Measurements from ENCODE around the gene PLEKHG2.

Gene PLEKHG2

GRCh38 chr19:39408392-39409207 lies 3.9 kb upstream of the PLEKHG2 start:
- Histone ChIP-seq H3K27ac (ENCODE audit: low read length) (peak overlapping the region; percentile 93), H4K20me1 (ENCODE audit: insufficient read depth, low read length) (peaks cover 18% of the 10 kb centered on the region), H3K36me3 (replicated peaks; ENCODE audit: low read depth, low read length) (peaks cover 22% of the 10 kb centered on the region), H3K4me1 (ENCODE audit: low read length) (peaks cover 42% of the 10 kb centered on the region), H3K27me3 (ENCODE audit: low read depth, low read length) (no peaks in the 10 kb centered on the region), H3K4me3 (ENCODE audit: low read length) (peak overlapping the region; percentile 88), H3K9me3 (ENCODE audit: insufficient read depth, low read length) (no peaks in the 10 kb centered on the region), H2AFZ (ENCODE audit: low read depth, low read length) (no peak overlapping the region), H3K9ac (ENCODE audit: low read length) (peak overlapping the region; percentile 97), H3K4me2 (ENCODE audit: low read length) (peak overlapping the region; percentile 96), H3K79me2 (ENCODE audit: low read length) (peaks cover 44% of the 10 kb centered on the region)
- TF ChIP-seq CTCF (IDR thresholded peaks at IDR 0.05; ENCODE audit: low read depth, low read length) (no peak), EZH2phosphoT487 (IDR thresholded peaks at IDR 0.05; ENCODE audit: low read depth) (no peak)

DNA sequence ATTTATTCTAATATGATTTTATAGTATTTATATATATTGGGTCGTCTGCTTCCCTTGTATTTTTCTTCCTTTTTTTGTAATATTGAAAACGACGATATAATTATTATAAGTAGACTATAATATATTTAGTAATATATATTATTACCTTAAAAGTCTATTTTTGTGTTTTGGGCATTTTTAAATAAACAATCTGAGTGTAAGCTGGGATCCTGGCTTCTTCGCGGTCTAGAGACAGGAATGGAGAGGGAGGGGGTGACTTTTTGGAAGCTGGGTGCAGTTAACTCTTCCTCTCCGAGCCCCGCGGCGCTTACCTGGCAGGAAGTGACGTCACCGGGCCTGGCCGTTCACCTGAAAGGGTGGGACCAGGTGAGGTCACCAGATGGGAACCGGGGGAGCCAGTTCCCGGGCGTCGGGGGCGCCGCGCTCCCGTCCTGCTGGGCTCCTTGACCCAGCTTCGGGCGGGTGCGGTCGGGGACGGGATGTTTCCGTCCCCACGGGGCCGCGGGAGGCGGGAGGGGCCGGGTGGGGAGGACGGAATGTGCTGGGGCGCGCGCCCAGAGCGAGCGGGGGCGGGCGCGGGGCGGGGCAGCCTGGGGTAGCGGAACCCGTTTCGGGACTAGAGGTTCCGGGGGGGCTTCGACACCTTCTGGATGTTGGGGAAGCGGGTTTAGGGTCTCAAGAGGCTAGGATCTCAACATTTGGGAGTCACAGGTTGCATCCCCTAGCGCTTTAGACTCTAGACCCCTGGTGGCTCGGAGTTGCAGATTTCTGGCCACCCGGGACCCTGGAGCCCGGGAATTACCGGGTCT lies 3.1 kb upstream of the PLEKHG2 start:
- H3K4me1 ChIP-seq (ENCODE audit: low read length) = peaks cover 43% of the 10 kb centered on the region
- H3K27me3 ChIP-seq (ENCODE audit: low read depth, low read length) = no peaks in the 10 kb centered on the region
- peak overlapping the region; percentile 88 for H3K4me3 ChIP-seq (ENCODE audit: low read length)
- H3K79me2 ChIP-seq (ENCODE audit: low read length) = peaks cover 52% of the 10 kb centered on the region
- peaks cover 22% of the 10 kb centered on the region for H4K20me1 ChIP-seq (ENCODE audit: insufficient read depth, low read length)
- peaks cover 25% of the 10 kb centered on the region for H3K36me3 ChIP-seq (replicated peaks; ENCODE audit: low read depth, low read length)
- no peak for TF ChIP-seq CTCF (IDR thresholded peaks at IDR 0.05; ENCODE audit: low read depth, low read length)
- TF ChIP-seq EZH2phosphoT487 (IDR thresholded peaks at IDR 0.05; ENCODE audit: low read depth) = no peak
- H3K27ac ChIP-seq (ENCODE audit: low read length) = peak overlapping the region; percentile 93
- H3K9ac ChIP-seq (ENCODE audit: low read length) = peak overlapping the region; percentile 97
- H2AFZ ChIP-seq (ENCODE audit: low read depth, low read length) = no peak overlapping the region
- no peaks in the 10 kb centered on the region for H3K9me3 ChIP-seq (ENCODE audit: insufficient read depth, low read length)
- peak overlapping the region; percentile 96 for H3K4me2 ChIP-seq (ENCODE audit: low read length)

GRCh38 chr19:39410017-39410830 lies 2.2 kb upstream of the PLEKHG2 start:
- H3K9me3 ChIP-seq (ENCODE audit: insufficient read depth, low read length) = no peaks in the 10 kb centered on the region
- H3K27ac ChIP-seq (ENCODE audit: low read length) = peak overlapping the region; percentile 93
- H3K79me2 ChIP-seq (ENCODE audit: low read length) = peaks cover 55% of the 10 kb centered on the region
- H3K9ac ChIP-seq (ENCODE audit: low read length) = peak overlapping the region; percentile 97
- H3K27me3 ChIP-seq (ENCODE audit: low read depth, low read length) = no peaks in the 10 kb centered on the region
- peak overlapping the region; percentile 88 for H3K4me3 ChIP-seq (ENCODE audit: low read length)
- no peak overlapping the region for H2AFZ ChIP-seq (ENCODE audit: low read depth, low read length)
- H3K4me1 ChIP-seq (ENCODE audit: low read length) = peaks cover 36% of the 10 kb centered on the region
- TF ChIP-seq CTCF (IDR thresholded peaks at IDR 0.05; ENCODE audit: low read depth, low read length) (no peak), EZH2phosphoT487 (IDR thresholded peaks at IDR 0.05; ENCODE audit: low read depth) (no peak)
- peaks cover 25% of the 10 kb centered on the region for H4K20me1 ChIP-seq (ENCODE audit: insufficient read depth, low read length)
- peak overlapping the region; percentile 96 for H3K4me2 ChIP-seq (ENCODE audit: low read length)
- peaks cover 33% of the 10 kb centered on the region for H3K36me3 ChIP-seq (replicated peaks; ENCODE audit: low read depth, low read length)

All from OCI-LY3 (cell line).